ENCODE data around the gene DCAF15.

GRCh38 chr19:13995878-13996765, 43.8 kb downstream of the DCAF15 start:
- TF ChIP-seq EZH2phosphoT487 (IDR thresholded peaks at IDR 0.05; ENCODE audit: insufficient read depth, low read depth) = no peak
- TF ChIP-seq EZH2 (IDR thresholded peaks at IDR 0.05; ENCODE audit: insufficient read depth, poor library complexity, severe bottlenecking) = no peak

All from GM23248 (cell line).